SK-N-SH treated with all-trans-retinoic acid at 6 μM for 48 hours (cell line): ENCODE data around the gene SH2D6.

Source experiments
- BACH2 ChIP-seq: fragments of 250-450 bp; sonication (Bioruptor Pico); IDR thresholded peaks from 2 replicates; pipeline ENCODE4 v1.9.0; 2021; ENCODE audit warnings: mild to moderate bottlenecking, borderline replicate concordance
- GLIS3 ChIP-seq: fragments of 250-450 bp; sonication (Bioruptor Pico); IDR thresholded peaks from 2 replicates; pipeline ENCODE4 v1.5.0; 2020; ENCODE audit warnings: mild to moderate bottlenecking, moderate library complexity
- PPARA ChIP-seq: fragments of 250-450 bp; sonication (Bioruptor Pico); IDR thresholded peaks from 2 replicates; pipeline ENCODE4 v1.5.0; 2020; ENCODE audit warnings: mild to moderate bottlenecking, borderline replicate concordance
- ZFP3 ChIP-seq: fragments of 250-450 bp; sonication (Bioruptor Pico); IDR thresholded peaks from 2 replicates; pipeline ENCODE4 v1.5.0; 2020; ENCODE audit warnings: mild to moderate bottlenecking, moderate library complexity
- ZFP30 ChIP-seq: fragments of 450-650 bp; formaldehyde crosslinking; IDR thresholded peaks from 2 replicates; pipeline ENCODE4 v1.5.0; 2022; ENCODE audit warnings: mild to moderate bottlenecking, moderate library complexity
- TF ChIP-seq, protein P1 (sequence below): fragments of 250-450 bp; sonication (Bioruptor Pico); IDR thresholded peaks from 2 replicates; pipeline ENCODE4 v1.8.0; 2020; ENCODE audit warnings: mild to moderate bottlenecking, moderate library complexity, borderline replicate concordance

DNA sequence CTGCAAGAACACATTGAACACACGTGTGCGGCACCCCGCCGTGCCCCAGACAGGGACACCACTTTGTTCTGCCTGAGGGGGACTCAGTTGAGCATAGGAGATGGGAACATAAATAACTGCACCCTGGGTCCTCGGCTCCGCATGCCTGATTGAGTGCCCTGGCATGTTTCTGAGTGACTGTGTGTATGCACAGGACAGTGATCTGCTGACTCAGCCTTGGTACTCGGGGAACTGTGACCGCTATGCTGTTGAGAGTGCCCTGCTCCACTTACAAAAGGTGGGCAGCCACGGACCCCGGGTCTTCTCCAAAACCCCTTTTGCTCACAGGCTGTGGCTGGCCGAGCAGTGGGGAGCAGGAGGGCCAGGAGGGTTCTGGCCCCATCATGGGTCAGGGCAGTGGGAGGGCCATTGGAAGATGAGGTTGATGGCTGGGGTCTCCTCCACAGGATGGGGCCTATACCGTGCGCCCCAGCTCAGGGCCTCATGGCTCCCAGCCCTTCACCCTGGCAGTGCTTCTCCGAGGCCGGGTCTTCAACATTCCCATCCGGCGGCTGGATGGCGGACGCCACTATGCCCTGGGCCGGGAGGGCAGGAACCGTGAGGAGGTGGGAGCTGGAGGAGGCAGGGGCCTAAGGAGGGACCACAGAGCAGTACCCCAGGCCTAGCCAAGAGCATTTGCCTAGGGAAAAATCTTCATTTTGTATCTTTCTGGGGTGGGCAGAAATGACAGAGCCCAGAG lies 16.9 kb downstream of the SH2D6 start:
- no peak for TF ChIP-seq PPARA
- no peak for TF ChIP-seq BACH2 (CRISPR knock-in tag)
- TF ChIP-seq, protein P1, sequence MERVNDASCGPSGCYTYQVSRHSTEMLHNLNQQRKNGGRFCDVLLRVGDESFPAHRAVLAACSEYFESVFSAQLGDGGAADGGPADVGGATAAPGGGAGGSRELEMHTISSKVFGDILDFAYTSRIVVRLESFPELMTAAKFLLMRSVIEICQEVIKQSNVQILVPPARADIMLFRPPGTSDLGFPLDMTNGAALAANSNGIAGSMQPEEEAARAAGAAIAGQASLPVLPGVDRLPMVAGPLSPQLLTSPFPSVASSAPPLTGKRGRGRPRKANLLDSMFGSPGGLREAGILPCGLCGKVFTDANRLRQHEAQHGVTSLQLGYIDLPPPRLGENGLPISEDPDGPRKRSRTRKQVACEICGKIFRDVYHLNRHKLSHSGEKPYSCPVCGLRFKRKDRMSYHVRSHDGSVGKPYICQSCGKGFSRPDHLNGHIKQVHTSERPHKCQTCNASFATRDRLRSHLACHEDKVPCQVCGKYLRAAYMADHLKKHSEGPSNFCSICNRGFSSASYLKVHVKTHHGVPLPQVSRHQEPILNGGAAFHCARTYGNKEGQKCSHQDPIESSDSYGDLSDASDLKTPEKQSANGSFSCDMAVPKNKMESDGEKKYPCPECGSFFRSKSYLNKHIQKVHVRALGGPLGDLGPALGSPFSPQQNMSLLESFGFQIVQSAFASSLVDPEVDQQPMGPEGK, result no peak
- TF ChIP-seq ZFP3 (CRISPR knock-in tag), result no peak
- TF ChIP-seq ZFP30 (CRISPR knock-in tag), result no peak
- no peak for TF ChIP-seq GLIS3 (CRISPR knock-in tag)
